ENCODE results near the gene TEKT2.

TEKT2 gene

DNA sequence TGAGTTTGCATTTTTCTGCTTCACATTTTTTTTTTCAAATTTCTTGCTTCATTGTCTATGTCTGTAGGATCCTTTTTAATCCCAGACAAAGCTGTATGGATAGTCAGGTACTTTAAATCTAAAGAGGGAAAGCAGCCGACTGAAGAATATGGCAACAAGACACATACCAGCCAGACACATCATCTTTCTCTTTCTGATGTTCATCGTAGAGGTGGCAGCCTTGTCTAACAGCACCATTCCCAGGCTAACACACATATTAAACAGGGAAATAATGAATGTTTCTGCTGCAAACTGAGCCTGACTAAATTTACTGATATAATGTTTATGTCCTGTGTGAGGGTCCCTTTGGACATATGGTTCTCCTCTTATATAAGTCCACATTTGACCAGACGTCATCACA is 3.7 kb upstream of the TEKT2 start:
- CTCF ChIA-PET, result interaction anchor here (0.6 to 0.8 kb wide), 2 partner anchors 11 to 15 kb away, joined by 4 read pairs; no protein-coding TSS in a partner anchor
- no peaks in the 10 kb centered on the region for H3K4me1 ChIP-seq (ENCODE audit: control insufficient read depth, insufficient read depth, low read length)
- no peaks in the 10 kb centered on the region for H3K36me3 ChIP-seq (ENCODE audit: control insufficient read depth in 2 of 2, insufficient read depth in 1 of 2, low read length in 2 of 2)
- no peak overlapping the region for H3K27ac ChIP-seq (ENCODE audit: extremely low read depth, low read depth, low read length)
- H3K9me3 ChIP-seq (ENCODE audit: control insufficient read depth, insufficient read depth, low read depth, low read length), result no peaks in the 10 kb centered on the region
- TF ChIP-seq ZNF785 (tag by site-specific recombination; IDR thresholded peaks at IDR 0.05) (no peak), ZNF560 (tag by site-specific recombination; IDR thresholded peaks at IDR 0.05; ENCODE audit: borderline replicate concordance) (no peak), ZNF621 (tag by site-specific recombination; IDR thresholded peaks at IDR 0.05) (no peak)
- POLR2A ChIA-PET, result interaction anchor here (0.6 kb wide), 1 partner anchor 38 kb away, joined by 3 read pairs; no protein-coding TSS in a partner anchor
- no peak overlapping the region for H3K4me3 ChIP-seq (ENCODE audit: low read depth, low read length)

DNA sequence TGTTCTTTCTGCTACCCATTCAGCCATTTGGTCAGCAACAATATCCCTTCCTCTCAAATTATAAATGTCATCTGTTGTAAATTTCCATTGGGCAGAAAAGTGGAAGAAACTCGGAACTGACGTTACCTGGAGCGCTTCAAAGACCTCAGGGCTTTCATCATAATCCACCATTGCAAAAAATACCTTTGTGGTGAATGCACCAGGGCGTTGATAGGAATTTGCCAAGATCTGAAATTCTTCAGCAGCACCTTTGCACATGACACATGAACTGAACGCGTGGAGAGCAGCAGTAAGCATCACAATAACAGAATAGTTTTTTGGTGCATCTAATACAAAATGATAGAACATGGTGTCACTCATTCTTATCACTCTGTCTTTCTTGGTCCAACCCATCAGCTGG is 3.1 kb upstream of the TEKT2 start:
- Histone ChIP-seq H3K36me3 (ENCODE audit: control insufficient read depth in 2 of 2, insufficient read depth in 1 of 2, low read length in 2 of 2) (no peaks in the 10 kb centered on the region), H3K4me1 (ENCODE audit: control insufficient read depth, insufficient read depth, low read length) (no peaks in the 10 kb centered on the region), H3K4me3 (ENCODE audit: low read depth, low read length) (no peak overlapping the region), H3K9me3 (ENCODE audit: control insufficient read depth, insufficient read depth, low read depth, low read length) (no peaks in the 10 kb centered on the region), H3K27ac (ENCODE audit: extremely low read depth, low read depth, low read length) (no peak overlapping the region)
- ChIA-PET CTCF (no interaction called here), POLR2A (no interaction called here)
- TF ChIP-seq ZNF266 (tag by site-specific recombination; IDR thresholded peaks at IDR 0.05; ENCODE audit: low read depth), result no peak
- TF ChIP-seq ZFP37 (tag by site-specific recombination; IDR thresholded peaks at IDR 0.05), result no peak
- TF ChIP-seq, protein P1, sequence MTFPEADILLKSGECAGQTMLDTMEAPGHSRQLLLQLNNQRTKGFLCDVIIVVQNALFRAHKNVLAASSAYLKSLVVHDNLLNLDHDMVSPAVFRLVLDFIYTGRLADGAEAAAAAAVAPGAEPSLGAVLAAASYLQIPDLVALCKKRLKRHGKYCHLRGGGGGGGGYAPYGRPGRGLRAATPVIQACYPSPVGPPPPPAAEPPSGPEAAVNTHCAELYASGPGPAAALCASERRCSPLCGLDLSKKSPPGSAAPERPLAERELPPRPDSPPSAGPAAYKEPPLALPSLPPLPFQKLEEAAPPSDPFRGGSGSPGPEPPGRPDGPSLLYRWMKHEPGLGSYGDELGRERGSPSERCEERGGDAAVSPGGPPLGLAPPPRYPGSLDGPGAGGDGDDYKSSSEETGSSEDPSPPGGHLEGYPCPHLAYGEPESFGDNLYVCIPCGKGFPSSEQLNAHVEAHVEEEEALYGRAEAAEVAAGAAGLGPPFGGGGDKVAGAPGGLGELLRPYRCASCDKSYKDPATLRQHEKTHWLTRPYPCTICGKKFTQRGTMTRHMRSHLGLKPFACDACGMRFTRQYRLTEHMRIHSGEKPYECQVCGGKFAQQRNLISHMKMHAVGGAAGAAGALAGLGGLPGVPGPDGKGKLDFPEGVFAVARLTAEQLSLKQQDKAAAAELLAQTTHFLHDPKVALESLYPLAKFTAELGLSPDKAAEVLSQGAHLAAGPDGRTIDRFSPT (tag by site-specific recombination; IDR thresholded peaks at IDR 0.05), result no peak
- TF ChIP-seq ZNF624 (tag by site-specific recombination; IDR thresholded peaks at IDR 0.05), result no peak

- no peak overlapping the region for H3K4me3 ChIP-seq (ENCODE audit: low read depth, low read length)
- POLR2A ChIA-PET, result no interaction called here
- CTCF ChIA-PET, result no interaction called here
- TF ChIP-seq, protein P2, sequence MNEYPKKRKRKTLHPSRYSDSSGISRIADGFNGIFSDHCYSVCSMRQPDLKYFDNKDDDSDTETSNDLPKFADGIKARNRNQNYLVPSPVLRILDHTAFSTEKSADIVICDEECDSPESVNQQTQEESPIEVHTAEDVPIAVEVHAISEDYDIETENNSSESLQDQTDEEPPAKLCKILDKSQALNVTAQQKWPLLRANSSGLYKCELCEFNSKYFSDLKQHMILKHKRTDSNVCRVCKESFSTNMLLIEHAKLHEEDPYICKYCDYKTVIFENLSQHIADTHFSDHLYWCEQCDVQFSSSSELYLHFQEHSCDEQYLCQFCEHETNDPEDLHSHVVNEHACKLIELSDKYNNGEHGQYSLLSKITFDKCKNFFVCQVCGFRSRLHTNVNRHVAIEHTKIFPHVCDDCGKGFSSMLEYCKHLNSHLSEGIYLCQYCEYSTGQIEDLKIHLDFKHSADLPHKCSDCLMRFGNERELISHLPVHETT (tag by site-specific recombination; IDR thresholded peaks at IDR 0.05), result no peak
- TF ChIP-seq, protein P3, sequence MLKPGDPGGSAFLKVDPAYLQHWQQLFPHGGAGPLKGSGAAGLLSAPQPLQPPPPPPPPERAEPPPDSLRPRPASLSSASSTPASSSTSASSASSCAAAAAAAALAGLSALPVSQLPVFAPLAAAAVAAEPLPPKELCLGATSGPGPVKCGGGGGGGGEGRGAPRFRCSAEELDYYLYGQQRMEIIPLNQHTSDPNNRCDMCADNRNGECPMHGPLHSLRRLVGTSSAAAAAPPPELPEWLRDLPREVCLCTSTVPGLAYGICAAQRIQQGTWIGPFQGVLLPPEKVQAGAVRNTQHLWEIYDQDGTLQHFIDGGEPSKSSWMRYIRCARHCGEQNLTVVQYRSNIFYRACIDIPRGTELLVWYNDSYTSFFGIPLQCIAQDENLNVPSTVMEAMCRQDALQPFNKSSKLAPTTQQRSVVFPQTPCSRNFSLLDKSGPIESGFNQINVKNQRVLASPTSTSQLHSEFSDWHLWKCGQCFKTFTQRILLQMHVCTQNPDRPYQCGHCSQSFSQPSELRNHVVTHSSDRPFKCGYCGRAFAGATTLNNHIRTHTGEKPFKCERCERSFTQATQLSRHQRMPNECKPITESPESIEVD (tag by site-specific recombination; IDR thresholded peaks at IDR 0.05), result no peak
- TF ChIP-seq ZNF311 (tag by site-specific recombination; IDR thresholded peaks at IDR 0.05; ENCODE audit: borderline replicate concordance), result no peak
- TF ChIP-seq SETDB1 (IDR thresholded peaks at IDR 0.05; ENCODE audit: insufficient read length, low read length), result no peak
- no peak for TF ChIP-seq ZNF138 (tag by site-specific recombination; IDR thresholded peaks at IDR 0.05; ENCODE audit: borderline replicate concordance)
- no peak for TF ChIP-seq ZNF292 (tag by site-specific recombination; IDR thresholded peaks at IDR 0.05; ENCODE audit: borderline replicate concordance, low read depth)
- TF ChIP-seq BCL11A (tag by site-specific recombination; IDR thresholded peaks at IDR 0.05; ENCODE audit: low read depth), result no peak
- TF ChIP-seq ZNF791 (tag by site-specific recombination; IDR thresholded peaks at IDR 0.05), result no peak
- TF ChIP-seq ZNF664 (tag by site-specific recombination; IDR thresholded peaks at IDR 0.05), result no peak
- TF ChIP-seq ZBTB21 (tag by site-specific recombination; IDR thresholded peaks at IDR 0.05), result no peak
- H3K36me3 ChIP-seq (ENCODE audit: control insufficient read depth in 2 of 2, insufficient read depth in 1 of 2, low read length in 2 of 2), result no peaks in the 10 kb centered on the region
- no peaks in the 10 kb centered on the region for H3K4me1 ChIP-seq (ENCODE audit: control insufficient read depth, insufficient read depth, low read length)
- no peak overlapping the region for H3K27ac ChIP-seq (ENCODE audit: extremely low read depth, low read depth, low read length)
- H3K9me3 ChIP-seq (ENCODE audit: control insufficient read depth, insufficient read depth, low read depth, low read length), result no peaks in the 10 kb centered on the region
Observed at GRCh38 chr1:36081926-36082485, 1.9 kb upstream of the TEKT2 start.

All from HEK293 (cell line).